Fibroblast of lung (primary cell): ENCODE results near the gene NFASC. TPM values are rescaled to one million over a fixed set of nuclear protein-coding genes. Genes with fewer than 3 reads are reported as not detected.

Experiments
- DNase-seq, 2 donors: peaks; one replicate each; pipeline versions ENCODE4 v3.0.0 to v3.0.0-alpha.2; 2010; ENCODE audit warnings: low read depth in 2 of 2
- H2AFZ ChIP-seq: 2 replicates; pipeline ENCODE4 v1.5.1; 2012; ENCODE audit warnings: low read length, control low read depth, inconsistent platforms
- H3K27ac ChIP-seq: 2 replicates; pipeline ENCODE4 v1.5.1; 2011; ENCODE audit warnings: low read length, control low read depth; ENCODE audit not compliant: insufficient read depth
- H3K27me3 ChIP-seq: 2 replicates; pipeline ENCODE4 v1.5.1; 2011; ENCODE audit warnings: mild to moderate bottlenecking, low read length; ENCODE audit not compliant: control insufficient read depth, insufficient read depth
- H3K36me3 ChIP-seq: 2 replicates; pipeline ENCODE4 v1.5.1; 2011; ENCODE audit warnings: low read length; ENCODE audit not compliant: control insufficient read depth, insufficient read depth
- H3K4me1 ChIP-seq: 2 replicates; pipeline ENCODE4 v1.5.1; 2011; ENCODE audit warnings: low read length; ENCODE audit not compliant: control insufficient read depth, insufficient read depth; ENCODE audit errors: extremely low read depth
- H3K4me2 ChIP-seq: 2 replicates; pipeline ENCODE4 v1.5.1; 2011; ENCODE audit warnings: low read length, control low read depth; ENCODE audit not compliant: insufficient read depth; ENCODE audit errors: extremely low read depth
- H3K4me3 ChIP-seq, 4 experiments: fragments of 200-600 bp in 1 of 4; sonication (generic) in 1 of 4; replicated peaks in 1 of 4; 2 replicates each; pipeline ENCODE4 v1.5.1; 2011 to 2016; ENCODE audit warnings: low read length in 4 of 4, low read depth in 3 of 4, mild to moderate bottlenecking in 3 of 4, control low read depth in 2 of 4, inconsistent platforms in 1 of 4, mixed read lengths in 1 of 4; ENCODE audit not compliant: insufficient read depth in 1 of 4; ENCODE audit errors: control extremely low read depth in 1 of 4
- H3K79me2 ChIP-seq: 2 replicates; pipeline ENCODE4 v1.5.1; 2012; ENCODE audit warnings: mild to moderate bottlenecking, low read length, inconsistent platforms; ENCODE audit not compliant: control insufficient read depth, insufficient read depth
- H3K9ac ChIP-seq: 2 replicates; pipeline ENCODE4 v1.5.1; 2011; ENCODE audit warnings: mild to moderate bottlenecking, low read length, control low read depth; ENCODE audit not compliant: insufficient read depth
- H3K9me3 ChIP-seq: 2 replicates; pipeline ENCODE4 v1.5.1; 2012; ENCODE audit warnings: low read depth, low read length; ENCODE audit not compliant: control insufficient read depth, insufficient read depth
- H4K20me1 ChIP-seq: 2 replicates; pipeline ENCODE4 v1.5.1; 2011; ENCODE audit warnings: low read length; ENCODE audit not compliant: control insufficient read depth, insufficient read depth; ENCODE audit errors: extremely low read depth
- EZH2 ChIP-seq: IDR thresholded peaks from 2 replicates; pipeline ENCODE4 v1.5.1; 2012; ENCODE audit warnings: low read length, control low read depth, mild to moderate bottlenecking; ENCODE audit errors: missing control alignments
- polyA plus RNA-seq, 2 donors: library from polyadenylated mRNA; depleted of rRNA in 1 of 2; stranded (reverse) in 1 of 2; unstranded in 1 of 2; fragments of >200 nt; gene quantifications; 2 replicates each; pipeline ENCODE4 v1.2.1, GENCODE V29; 2011 to 2012; ENCODE audit warnings: missing spikeins in 1 of 2
- total RNA-seq: library from RNA; depleted of rRNA; stranded (reverse); fragments of >200 nt; gene quantifications from 2 replicates; pipeline ENCODE4 v1.2.1, GENCODE V29; 2014
- TF ChIP-seq, protein P1 (sequence below), 2 donors: IDR thresholded peaks in 1 of 2; conservative IDR thresholded peaks in 1 of 2; 1 replicate in 1 of 2; 2 replicates in 1 of 2; pipeline ENCODE4 v1.5.1; 2011 to 2012; ENCODE audit warnings: low read length in 2 of 2, control low read depth in 1 of 2, inconsistent platforms in 1 of 2, low read depth in 1 of 2, mild to moderate bottlenecking in 1 of 2

The NFASC gene
- total and polyA plus RNA-seq, 2 donors (not counting 1 experiment from before 2014, with no cell fraction given), result 13.4 to 16.5 TPM

DNA sequence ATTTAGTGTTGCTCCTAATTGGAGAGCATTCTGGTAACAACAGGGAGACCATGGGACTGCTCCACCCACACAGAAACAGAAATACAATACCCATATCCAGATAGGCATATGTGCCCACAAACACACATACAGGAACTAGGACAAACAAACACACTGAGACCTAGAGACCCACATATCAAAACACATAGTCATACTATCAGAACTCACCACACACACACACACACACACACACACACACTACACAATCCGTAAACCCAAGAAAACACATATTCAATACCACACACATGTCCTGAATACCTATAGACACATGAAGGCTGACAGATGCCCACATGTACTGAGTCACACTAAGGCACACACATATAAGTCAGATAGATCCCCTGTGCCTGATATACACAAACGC is 3.5 kb upstream of the NFASC start:
- H3K4me3 ChIP-seq, result no peak overlapping the region
- H3K9ac ChIP-seq, result no peak overlapping the region
- no peak for DNase-seq
- no peaks in the 10 kb centered on the region for H3K9me3 ChIP-seq
- peaks cover 2% of the 10 kb centered on the region for H4K20me1 ChIP-seq
- H3K27ac ChIP-seq, result no peak overlapping the region
- no peak overlapping the region for H2AFZ ChIP-seq
- TF ChIP-seq EZH2, result no peak
- TF ChIP-seq, protein P1, sequence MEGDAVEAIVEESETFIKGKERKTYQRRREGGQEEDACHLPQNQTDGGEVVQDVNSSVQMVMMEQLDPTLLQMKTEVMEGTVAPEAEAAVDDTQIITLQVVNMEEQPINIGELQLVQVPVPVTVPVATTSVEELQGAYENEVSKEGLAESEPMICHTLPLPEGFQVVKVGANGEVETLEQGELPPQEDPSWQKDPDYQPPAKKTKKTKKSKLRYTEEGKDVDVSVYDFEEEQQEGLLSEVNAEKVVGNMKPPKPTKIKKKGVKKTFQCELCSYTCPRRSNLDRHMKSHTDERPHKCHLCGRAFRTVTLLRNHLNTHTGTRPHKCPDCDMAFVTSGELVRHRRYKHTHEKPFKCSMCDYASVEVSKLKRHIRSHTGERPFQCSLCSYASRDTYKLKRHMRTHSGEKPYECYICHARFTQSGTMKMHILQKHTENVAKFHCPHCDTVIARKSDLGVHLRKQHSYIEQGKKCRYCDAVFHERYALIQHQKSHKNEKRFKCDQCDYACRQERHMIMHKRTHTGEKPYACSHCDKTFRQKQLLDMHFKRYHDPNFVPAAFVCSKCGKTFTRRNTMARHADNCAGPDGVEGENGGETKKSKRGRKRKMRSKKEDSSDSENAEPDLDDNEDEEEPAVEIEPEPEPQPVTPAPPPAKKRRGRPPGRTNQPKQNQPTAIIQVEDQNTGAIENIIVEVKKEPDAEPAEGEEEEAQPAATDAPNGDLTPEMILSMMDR (conservative IDR thresholded peaks at IDR 0.05 in 1 of 2, IDR thresholded peaks at IDR 0.05 in 1 of 2; ENCODE audit: low read depth in 1 of 2, low read length in 2 of 2), result no peak
- H3K79me2 ChIP-seq, result peaks cover 3% of the 10 kb centered on the region
- no peaks in the 10 kb centered on the region for H3K4me1 ChIP-seq
- H3K27me3 ChIP-seq, result no peaks in the 10 kb centered on the region
- no peak overlapping the region for H3K4me2 ChIP-seq
- no peaks in the 10 kb centered on the region for H3K36me3 ChIP-seq

DNA sequence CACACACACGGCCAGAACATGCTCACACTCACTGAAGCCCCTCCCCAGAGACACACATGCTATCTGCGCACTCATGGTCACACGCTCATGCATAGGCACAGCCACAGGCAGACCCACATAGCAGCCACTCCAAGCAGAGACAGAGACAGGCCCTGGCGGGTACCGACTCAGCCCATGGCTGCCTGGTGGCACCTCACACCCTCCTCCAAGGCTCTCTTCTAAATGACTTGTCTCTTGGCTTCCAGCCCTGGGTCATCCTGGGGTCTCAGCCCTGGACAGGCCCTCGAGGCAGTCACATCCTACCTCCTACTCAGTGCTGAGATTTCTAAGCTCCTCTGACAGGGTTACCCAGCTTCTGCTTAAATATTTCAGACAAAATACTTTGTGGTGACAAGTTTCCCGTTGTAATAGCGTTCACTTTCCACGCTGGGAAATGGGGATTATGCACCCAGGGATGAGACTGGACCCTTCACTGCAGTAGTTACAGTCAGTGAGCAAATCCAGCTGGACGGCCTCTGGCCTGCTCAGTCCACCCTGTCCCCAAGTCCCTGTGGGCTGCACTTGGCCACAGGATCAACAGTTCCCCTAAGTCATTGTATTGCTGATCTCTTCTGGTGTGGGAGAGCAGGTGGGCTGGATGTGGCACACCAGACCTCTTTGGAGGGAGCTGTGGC is 2.9 kb upstream of the NFASC start:
- H3K4me2 ChIP-seq, result no peak overlapping the region
- H3K4me1 ChIP-seq, result no peaks in the 10 kb centered on the region
- no peaks in the 10 kb centered on the region for H3K9me3 ChIP-seq
- H3K27me3 ChIP-seq, result no peaks in the 10 kb centered on the region
- peaks cover 3% of the 10 kb centered on the region for H3K79me2 ChIP-seq
- TF ChIP-seq, protein P1 (conservative IDR thresholded peaks at IDR 0.05 in 1 of 2, IDR thresholded peaks at IDR 0.05 in 1 of 2; ENCODE audit: low read depth in 1 of 2, low read length in 2 of 2), result no peak
- no peak for TF ChIP-seq EZH2
- H3K27ac ChIP-seq, result no peak overlapping the region
- no peak overlapping the region for H3K9ac ChIP-seq
- peaks cover 2% of the 10 kb centered on the region for H4K20me1 ChIP-seq
- no peak for DNase-seq
- H2AFZ ChIP-seq, result no peak overlapping the region
- no peak overlapping the region for H3K4me3 ChIP-seq
- H3K36me3 ChIP-seq, result no peaks in the 10 kb centered on the region

DNA sequence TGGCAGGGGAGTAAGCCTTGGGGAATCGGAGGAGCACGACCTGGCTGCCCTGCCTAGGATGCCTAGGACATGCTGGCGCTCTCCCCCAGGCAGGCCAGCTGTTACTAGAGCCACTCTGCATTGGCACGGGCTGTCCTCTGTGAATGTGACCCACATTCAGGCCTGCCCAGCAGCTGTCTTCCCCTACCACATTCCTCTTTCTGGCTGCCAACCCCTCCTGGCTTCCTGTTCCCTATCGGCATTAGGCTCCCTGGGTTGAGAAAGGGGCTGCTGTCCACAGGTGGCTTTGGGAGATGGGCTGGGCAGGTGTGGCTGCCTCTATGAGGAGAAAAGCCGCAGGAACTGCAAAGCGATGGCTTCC is 2.3 kb upstream of the NFASC start:
- H2AFZ ChIP-seq, result no peak overlapping the region
- no peak overlapping the region for H3K4me2 ChIP-seq
- no peak overlapping the region for H3K9ac ChIP-seq
- no peak for TF ChIP-seq EZH2
- TF ChIP-seq, protein P1 (conservative IDR thresholded peaks at IDR 0.05 in 1 of 2, IDR thresholded peaks at IDR 0.05 in 1 of 2; ENCODE audit: low read depth in 1 of 2, low read length in 2 of 2), result no peak
- H3K79me2 ChIP-seq, result peaks cover 3% of the 10 kb centered on the region
- H4K20me1 ChIP-seq, result peaks cover 2% of the 10 kb centered on the region
- no peak overlapping the region for H3K27ac ChIP-seq
- H3K36me3 ChIP-seq, result no peaks in the 10 kb centered on the region
- H3K27me3 ChIP-seq, result no peaks in the 10 kb centered on the region
- no peak overlapping the region for H3K4me3 ChIP-seq
- no peaks in the 10 kb centered on the region for H3K9me3 ChIP-seq
- H3K4me1 ChIP-seq, result no peaks in the 10 kb centered on the region
- no peak for DNase-seq
